Vagina (tissue), 2 donors: Measurements from ENCODE around the gene LYAR. TPM values are rescaled to one million over a fixed set of nuclear protein-coding genes. Genes with fewer than 3 reads are reported as not detected.

Experiments
- DNase-seq, 2 donors: peaks; one replicate each; pipeline ENCODE4 v3.0.0-alpha.2; 2017; ENCODE audit errors: extremely low spot score in 2 of 2
- H3K27ac ChIP-seq: fragments of 200-600 bp; sonication (generic); one replicate; pipeline ENCODE4 v1.5.1; 2019
- H3K27me3 ChIP-seq: fragments of 200-600 bp; sonication (generic); one replicate; pipeline ENCODE4 v1.5.1; 2019
- H3K36me3 ChIP-seq, 2 donors: fragments of 200-600 bp; sonication (generic); one replicate each; pipeline ENCODE4 v1.5.1; 2017 to 2019
- H3K4me1 ChIP-seq: fragments of 200-600 bp; sonication (generic); one replicate; pipeline ENCODE4 v1.5.1; 2019
- H3K4me3 ChIP-seq, 2 donors: fragments of 200-600 bp; sonication (generic); 1 replicate in 1 of 2; 2 replicates in 1 of 2; pipeline ENCODE4 v1.5.1; 2016 to 2019
- H3K9me3 ChIP-seq: fragments of 200-600 bp; sonication (generic); one replicate; pipeline ENCODE4 v1.5.1; 2019
- CTCF ChIP-seq, 3 experiments: fragments of 450-650 bp in 2 of 3; fragments of 200-600 bp in 1 of 3; sonication (generic) in 1 of 3; IDR thresholded peaks; one replicate each; pipeline ENCODE4 v1.5.1; 2017 to 2019; ENCODE audit warnings: antibody characterized with exemption in 3 of 3, mild to moderate bottlenecking in 2 of 3, moderate library complexity in 2 of 3
- POLR2A ChIP-seq, 2 donors: fragments of 450-650 bp; IDR thresholded peaks; one replicate each; pipeline ENCODE4 v1.6.1; 2017; ENCODE audit warnings: antibody characterized with exemption in 2 of 2, mild to moderate bottlenecking in 2 of 2, moderate library complexity in 2 of 2
- POLR2AphosphoS5 ChIP-seq, 2 donors: sonication (generic); formaldehyde crosslinking; IDR thresholded peaks; one replicate each; pipeline ENCODE4 v1.9.0; 2017; ENCODE audit warnings: antibody characterized with exemption in 2 of 2, mild to moderate bottlenecking in 2 of 2, low read depth in 1 of 2; ENCODE audit not compliant: insufficient read depth in 1 of 2
- intact Hi-C: fragments of 100-400 bp; cut with DNase I; formaldehyde crosslinking; loops from one replicate; pipeline ENCODE4 v1.15.1; 2023
- total RNA-seq: library from RNA; depleted of rRNA; stranded (reverse); fragments of >200 nt; gene quantifications from one replicate; pipeline ENCODE4 v1.2.3, GENCODE V29; 2016

LYAR gene
- total RNA-seq, 1 donor from 2014 or later, result 6.4 TPM

- no peak for TF ChIP-seq POLR2AphosphoS5 (IDR thresholded peaks at IDR 0.05; ENCODE audit: insufficient read depth in 1 of 2, low read depth in 1 of 2)
- TF ChIP-seq CTCF (IDR thresholded peaks at IDR 0.05), result no peak
- no peak for TF ChIP-seq POLR2A (IDR thresholded peaks at IDR 0.05)
Measured at GRCh38 chr4:4321951-4322688, 32.2 kb upstream of the LYAR start.

GRCh38 chr4:4320951-4321714 is 31.2 kb upstream of the LYAR start:
- intact Hi-C loops, result no loop called here
- no peak for DNase-seq
- Histone ChIP-seq H3K4me3 (no peak overlapping the region), H3K4me1 (no peaks in the 10 kb centered on the region), H3K9me3 (no peaks in the 10 kb centered on the region), H3K27me3 (no peaks in the 10 kb centered on the region), H3K27ac (no peak overlapping the region), H3K36me3 (peaks cover 0 to 37% of the 10 kb centered on the region in 2 donors)
- TF ChIP-seq CTCF (IDR thresholded peaks at IDR 0.05) (no peak), POLR2AphosphoS5 (IDR thresholded peaks at IDR 0.05; ENCODE audit: insufficient read depth in 1 of 2, low read depth in 1 of 2) (no peak), POLR2A (IDR thresholded peaks at IDR 0.05) (no peak)

More at GRCh38 chr4:4321951-4322688, 32.2 kb upstream of the LYAR start:
- no peaks in the 10 kb centered on the region for H3K4me1 ChIP-seq
- no peak overlapping the region for H3K4me3 ChIP-seq
- no peaks in the 10 kb centered on the region for H3K9me3 ChIP-seq
- DNase-seq, result no peak
- no peak overlapping the region for H3K27ac ChIP-seq
- no peaks in the 10 kb centered on the region for H3K27me3 ChIP-seq
- intact Hi-C loops, result no loop called here
- H3K36me3 ChIP-seq, result peaks cover 0 to 27% of the 10 kb centered on the region in 2 donors

GRCh38 chr4:4320528-4320927 is 30.6 kb upstream of the LYAR start:
- no peak for TF ChIP-seq POLR2A (IDR thresholded peaks at IDR 0.05)
- no peaks in the 10 kb centered on the region for H3K4me1 ChIP-seq
- no peaks in the 10 kb centered on the region for H3K9me3 ChIP-seq
- peaks cover 0 to 39% of the 10 kb centered on the region in 2 donors for H3K36me3 ChIP-seq
- no peaks in the 10 kb centered on the region for H3K27me3 ChIP-seq
- intact Hi-C loops, result no loop called here
- no peak overlapping the region for H3K4me3 ChIP-seq
- DNase-seq, result no peak
- no peak overlapping the region for H3K27ac ChIP-seq

GRCh38 chr4:4317496-4318232 is 27.7 kb upstream of the LYAR start:
- Histone ChIP-seq H3K4me3 (no peak overlapping the region), H3K9me3 (no peaks in the 10 kb centered on the region), H3K27me3 (no peaks in the 10 kb centered on the region), H3K4me1 (no peaks in the 10 kb centered on the region), H3K36me3 (peaks cover 0 to 54% of the 10 kb centered on the region in 2 donors), H3K27ac (no peak overlapping the region)
- DNase-seq, result no peak
- no peak for TF ChIP-seq POLR2A (IDR thresholded peaks at IDR 0.05)
- TF ChIP-seq CTCF (IDR thresholded peaks at IDR 0.05), result no peak
- TF ChIP-seq POLR2AphosphoS5 (IDR thresholded peaks at IDR 0.05; ENCODE audit: insufficient read depth in 1 of 2, low read depth in 1 of 2), result no peak
- intact Hi-C loops, result no loop called here

- intact Hi-C loops, result no loop called here
- TF ChIP-seq CTCF (IDR thresholded peaks at IDR 0.05), result no peak
- no peak for TF ChIP-seq POLR2A (IDR thresholded peaks at IDR 0.05)
- no peak for TF ChIP-seq POLR2AphosphoS5 (IDR thresholded peaks at IDR 0.05; ENCODE audit: insufficient read depth in 1 of 2, low read depth in 1 of 2)
- Histone ChIP-seq H3K4me1 (no peaks in the 10 kb centered on the region), H3K36me3 (peaks cover 0 to 45% of the 10 kb centered on the region in 2 donors), H3K9me3 (no peaks in the 10 kb centered on the region), H3K27ac (no peak overlapping the region), H3K27me3 (no peaks in the 10 kb centered on the region), H3K4me3 (no peak overlapping the region)
- DNase-seq, result no peak
Measured at GRCh38 chr4:4316150-4316495, 26.2 kb upstream of the LYAR start.
